A549 treated with GW870086 at 1 μM for 4 hours (cell line): ENCODE data around the gene C2CD2. TPM values are rescaled to one million over a fixed set of nuclear protein-coding genes. Genes with fewer than 3 reads are reported as not detected.

Source experiments
- total RNA-seq: library from RNA; stranded (reverse); fragments of 200-300 nt; extraction: Qiagen RNA extraction; gene quantifications from 5 replicates; pipeline ENCODE4 v1.2.3, GENCODE V29; 2022; ENCODE audit warnings: low read depth

C2CD2 gene
- total RNA-seq, result 5.8 to 8.4 TPM (median 6.5 TPM) in 5 replicates

GRCh38 chr21:41953831-41954653 is at the start of gene C2CD2:
TSS of gene C2CD2 (minus strand) at chr21:41954018. CDS start at chr21:41953648, 370 bp downstream.

DNA sequence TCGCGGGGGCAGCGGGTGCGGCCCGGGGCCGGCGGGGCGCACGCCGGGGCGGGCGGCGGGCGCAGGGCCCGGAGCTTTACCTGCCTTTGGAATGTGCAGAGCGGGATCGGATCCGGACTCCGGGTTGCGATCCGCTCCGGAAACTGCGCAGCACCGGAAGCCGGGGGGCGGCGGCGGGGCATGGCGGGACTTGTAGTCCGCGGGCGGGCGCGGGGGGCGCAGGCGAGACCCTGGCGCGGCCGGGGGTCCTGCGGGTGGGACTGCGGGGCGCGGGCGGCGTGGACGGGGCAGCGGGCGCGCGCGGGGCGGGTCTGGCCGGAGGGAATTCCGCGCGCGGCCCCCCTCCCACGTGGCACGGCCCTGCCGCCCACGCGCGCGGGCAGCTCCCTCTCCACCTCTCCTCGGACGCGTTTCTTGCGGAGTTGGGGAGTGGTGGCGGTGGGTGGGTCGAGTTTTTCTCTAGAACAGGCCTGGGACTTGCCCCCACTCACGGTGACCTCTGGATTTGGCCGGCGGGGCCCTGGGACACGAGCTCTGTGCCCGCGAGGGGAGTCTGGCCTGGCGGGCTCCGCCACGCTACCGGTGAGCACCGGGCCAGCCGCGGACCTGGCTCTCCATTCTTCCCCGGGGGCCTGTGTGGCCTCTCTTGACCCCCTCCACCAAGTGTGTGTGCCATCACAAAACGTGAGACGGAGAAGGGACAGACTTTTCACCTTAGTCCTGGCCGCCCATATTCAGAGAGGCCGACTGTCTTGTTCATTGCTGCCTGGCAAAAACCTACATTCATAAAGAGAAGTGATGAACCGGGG is 74.4 kb downstream of the C2CD2 start, which contains the start of gene PRDM15:
Gene PRDM15, minus strand, starts transcription at position 155 of the 809 bp plus-strand sequence. CDS start 18,981 bp downstream, outside the sequence.

Other genes starting within 250 kb of the C2CD2 start
- gene RIPK4, start 187.0 kb downstream of the C2CD2 start, total RNA-seq, result 18.1 to 23.8 TPM (median 20.2 TPM) in 5 replicates
- gene PRDM15, start 74.7 kb downstream of the C2CD2 start, total RNA-seq, result 2.9 to 3.7 TPM (median 3.2 TPM) in 5 replicates
- gene ZBTB21, start 56.3 kb upstream of the C2CD2 start, total RNA-seq, result 4.1 to 6.1 TPM (median 5.2 TPM) in 5 replicates
- gene UMODL1, start 117.3 kb upstream of the C2CD2 start, total RNA-seq, result not detected in 5 replicates